ENCODE results near the gene AKAP6.

DNA sequence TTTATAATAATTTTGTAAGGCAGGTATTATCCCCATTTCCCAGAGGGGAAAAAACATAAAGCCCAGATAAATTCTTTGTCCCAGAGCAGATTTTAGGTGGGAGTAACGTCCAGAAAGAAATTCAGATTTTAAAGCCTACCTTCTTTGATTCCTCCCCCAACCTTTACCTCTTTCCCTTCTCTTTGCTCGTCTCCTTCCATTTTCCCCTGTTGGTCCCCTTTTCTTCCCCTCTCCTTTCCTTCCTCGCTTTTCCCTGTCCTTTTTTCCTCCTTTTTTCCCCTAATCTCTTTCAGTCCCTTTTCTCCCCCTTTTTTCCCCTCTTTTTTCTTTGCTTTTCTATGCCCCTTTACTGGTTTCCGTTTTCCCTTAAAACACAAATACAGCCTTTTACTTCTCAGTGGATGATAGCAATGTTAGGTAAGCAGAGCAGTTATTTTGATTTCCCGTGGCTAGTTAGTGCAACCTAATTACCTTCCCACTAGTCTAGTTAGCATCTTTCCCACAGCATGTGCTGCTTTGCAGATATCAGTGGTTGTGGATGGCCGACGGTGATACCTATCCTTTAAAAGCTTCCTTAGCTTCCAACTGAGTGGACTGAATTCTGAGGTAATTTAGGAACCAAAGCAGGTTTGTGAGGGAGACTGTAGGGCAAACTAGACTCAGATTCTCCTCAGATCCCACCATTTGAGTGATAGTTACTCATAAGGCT is 10.9 kb upstream of the AKAP6 start:
- TF ChIP-seq, protein P1, sequence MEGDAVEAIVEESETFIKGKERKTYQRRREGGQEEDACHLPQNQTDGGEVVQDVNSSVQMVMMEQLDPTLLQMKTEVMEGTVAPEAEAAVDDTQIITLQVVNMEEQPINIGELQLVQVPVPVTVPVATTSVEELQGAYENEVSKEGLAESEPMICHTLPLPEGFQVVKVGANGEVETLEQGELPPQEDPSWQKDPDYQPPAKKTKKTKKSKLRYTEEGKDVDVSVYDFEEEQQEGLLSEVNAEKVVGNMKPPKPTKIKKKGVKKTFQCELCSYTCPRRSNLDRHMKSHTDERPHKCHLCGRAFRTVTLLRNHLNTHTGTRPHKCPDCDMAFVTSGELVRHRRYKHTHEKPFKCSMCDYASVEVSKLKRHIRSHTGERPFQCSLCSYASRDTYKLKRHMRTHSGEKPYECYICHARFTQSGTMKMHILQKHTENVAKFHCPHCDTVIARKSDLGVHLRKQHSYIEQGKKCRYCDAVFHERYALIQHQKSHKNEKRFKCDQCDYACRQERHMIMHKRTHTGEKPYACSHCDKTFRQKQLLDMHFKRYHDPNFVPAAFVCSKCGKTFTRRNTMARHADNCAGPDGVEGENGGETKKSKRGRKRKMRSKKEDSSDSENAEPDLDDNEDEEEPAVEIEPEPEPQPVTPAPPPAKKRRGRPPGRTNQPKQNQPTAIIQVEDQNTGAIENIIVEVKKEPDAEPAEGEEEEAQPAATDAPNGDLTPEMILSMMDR (conservative IDR thresholded peaks at IDR 0.05; ENCODE audit: low read length) = no peak
- no peak for TF ChIP-seq EZH2phosphoT487 (IDR thresholded peaks at IDR 0.05; ENCODE audit: borderline replicate concordance, low read depth, low read length)

Data from OCI-LY7 (cell line).